Astrocyte (in vitro differentiated cells and primary cell): ENCODE data around the gene MCCD1. TPM values are rescaled to one million over a fixed set of nuclear protein-coding genes. Genes with fewer than 3 reads are reported as not detected.

Experiments
- DNase-seq: peaks from one replicate; pipeline ENCODE4 v3.0.0-alpha.2; 2010; ENCODE audit warnings: low read depth
- FAIRE-seq: peaks from 2 replicates; lab custom pipeline; 2011; peaks lifted over from hg19 to GRCh38; lab: Jason Lieb, UNC
- H2AFZ ChIP-seq: 2 replicates; pipeline ENCODE4 v1.6.0; 2012; ENCODE audit warnings: low read depth, low read length, inconsistent platforms
- H3K27ac ChIP-seq: 2 replicates; pipeline ENCODE4 v1.5.1; 2011; ENCODE audit warnings: low read depth, low read length, inconsistent platforms
- H3K27me3 ChIP-seq: 2 replicates; pipeline ENCODE4 v1.6.0; 2011; ENCODE audit warnings: low read length, inconsistent platforms; ENCODE audit not compliant: insufficient read depth
- H3K36me3 ChIP-seq: 2 replicates; pipeline ENCODE4 v1.5.1; 2011; ENCODE audit warnings: low read length, inconsistent platforms; ENCODE audit not compliant: insufficient read depth
- H3K4me1 ChIP-seq: 2 replicates; pipeline ENCODE4 v1.5.1; 2011; ENCODE audit warnings: low read length, inconsistent platforms; ENCODE audit not compliant: insufficient read depth
- H3K4me2 ChIP-seq: 2 replicates; pipeline ENCODE4 v1.6.0; 2012; ENCODE audit warnings: low read length, inconsistent platforms
- H3K4me3 ChIP-seq: 2 replicates; pipeline ENCODE4 v1.5.1; 2011; ENCODE audit warnings: low read depth, mild to moderate bottlenecking, low read length, inconsistent platforms; ENCODE audit not compliant: insufficient read depth
- H3K79me2 ChIP-seq: 2 replicates; pipeline ENCODE4 v1.6.0; 2012; ENCODE audit warnings: mild to moderate bottlenecking, low read length, inconsistent platforms; ENCODE audit not compliant: insufficient read depth
- H3K9ac ChIP-seq: 2 replicates; pipeline ENCODE4 v1.6.0; 2012; ENCODE audit warnings: mild to moderate bottlenecking, low read length, inconsistent platforms
- H3K9me3 ChIP-seq: 2 replicates; pipeline ENCODE4 v1.5.1; 2012; ENCODE audit warnings: low read depth, mild to moderate bottlenecking, low read length, inconsistent platforms; ENCODE audit not compliant: insufficient read depth
- H4K20me1 ChIP-seq: 2 replicates; pipeline ENCODE4 v1.6.0; 2012; ENCODE audit warnings: low read length, inconsistent platforms; ENCODE audit not compliant: insufficient read depth
- H3K27ac Mint-ChIP-seq: one replicate; pipeline ENCODE4 v1.8.0; 2021; ENCODE audit warnings: mild to moderate bottlenecking, mixed read lengths; ENCODE audit not compliant: unreplicated experiment
- H3K27me3 Mint-ChIP-seq: one replicate; pipeline ENCODE4 v1.8.0; 2021; ENCODE audit warnings: low read depth, mixed read lengths; ENCODE audit not compliant: unreplicated experiment
- H3K36me3 Mint-ChIP-seq: one replicate; pipeline ENCODE4 v1.8.0; 2021; ENCODE audit warnings: low read depth, mixed read lengths; ENCODE audit not compliant: unreplicated experiment
- H3K4me1 Mint-ChIP-seq: one replicate; pipeline ENCODE4 v1.8.0; 2021; ENCODE audit warnings: low read depth, mixed read lengths; ENCODE audit not compliant: unreplicated experiment
- H3K4me3 Mint-ChIP-seq: one replicate; pipeline ENCODE4 v1.8.0; 2021; ENCODE audit warnings: mild to moderate bottlenecking, moderate library complexity, mixed read lengths; ENCODE audit not compliant: unreplicated experiment
- H3K9me3 Mint-ChIP-seq: one replicate; pipeline ENCODE4 v1.8.0; 2021; ENCODE audit warnings: mild to moderate bottlenecking, mixed read lengths; ENCODE audit not compliant: unreplicated experiment
- CTCF ChIP-seq: IDR thresholded peaks from 2 replicates; pipeline ENCODE4 v1.5.1; 2011; ENCODE audit warnings: low read depth, mild to moderate bottlenecking, inconsistent platforms, low read length, moderate library complexity; ENCODE audit not compliant: insufficient read depth
- EZH2 ChIP-seq: IDR thresholded peaks from 2 replicates; pipeline ENCODE4 v1.6.1; 2012; ENCODE audit warnings: mild to moderate bottlenecking, low read length, inconsistent platforms; ENCODE audit not compliant: insufficient read depth
- total RNA-seq: library from RNA; stranded (reverse); gene quantifications from 2 replicates; pipeline ENCODE4 v1.2.1, GENCODE V29; 2021

Gene MCCD1
- total RNA-seq, 1 donor from 2014 or later, result not detected

DNA sequence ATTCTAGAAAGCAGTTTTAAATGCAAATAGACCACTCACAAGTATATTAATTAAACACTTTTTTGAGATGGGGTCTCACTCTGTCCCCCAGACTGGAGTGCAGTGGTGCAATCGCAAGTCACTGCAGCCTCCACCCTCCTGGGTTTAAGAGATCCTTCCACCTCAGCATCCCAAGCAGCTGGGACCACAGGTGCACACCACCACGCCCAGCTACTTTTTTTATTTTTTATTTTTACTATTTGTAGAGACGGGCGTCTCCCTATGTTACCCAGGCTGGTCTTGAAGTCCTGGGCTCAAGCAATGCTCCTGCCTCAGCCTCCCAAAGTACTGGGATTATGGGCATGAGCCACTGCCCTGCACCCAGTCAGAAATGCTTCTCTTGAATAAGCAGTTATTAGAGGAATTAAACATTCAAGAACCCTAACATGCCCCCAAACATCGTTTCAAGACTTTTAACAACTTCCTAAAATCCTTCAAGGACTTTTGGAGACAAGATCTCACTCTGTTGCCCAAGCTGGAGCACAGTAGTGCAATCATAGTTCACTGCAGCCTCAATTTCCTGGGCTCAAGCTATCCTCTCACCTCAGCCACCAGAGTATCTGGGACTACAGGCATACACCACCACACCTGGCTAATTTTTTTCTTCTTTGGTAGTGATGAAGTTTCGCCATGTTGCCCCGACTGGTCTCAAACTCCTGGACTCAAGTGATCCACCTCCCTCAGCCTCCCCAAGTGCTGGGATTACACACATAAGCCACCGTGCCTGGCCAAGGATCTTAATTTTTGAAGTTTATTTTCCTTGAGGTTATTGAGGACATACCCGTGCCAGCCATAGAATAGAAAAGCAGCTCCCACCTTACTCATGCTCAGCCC is 3.2 kb downstream of the MCCD1 start:
- H3K4me2 ChIP-seq, result no peak overlapping the region
- H3K36me3 ChIP-seq, result peaks cover 62% of the 10 kb centered on the region
- peaks cover 88% of the 10 kb centered on the region for H4K20me1 ChIP-seq
- H3K4me3 Mint-ChIP-seq, result no peak overlapping the region
- no peak overlapping the region for H3K9ac ChIP-seq
- H3K9me3 ChIP-seq, result no peaks in the 10 kb centered on the region
- no peak overlapping the region for H3K27ac ChIP-seq
- H3K27me3 Mint-ChIP-seq, result no peaks in the 10 kb centered on the region
- FAIRE-seq (no peak), DNase-seq (no peak)
- H3K79me2 ChIP-seq, result peaks cover 40% of the 10 kb centered on the region
- H3K4me1 Mint-ChIP-seq, result peaks cover 5% of the 10 kb centered on the region
- no peak overlapping the region for H2AFZ ChIP-seq
- TF ChIP-seq EZH2 (no peak), CTCF (no peak)
- H3K4me3 ChIP-seq, result no peak overlapping the region
- no peak overlapping the region for H3K27ac Mint-ChIP-seq
- peaks cover 15% of the 10 kb centered on the region for H3K36me3 Mint-ChIP-seq
- H3K4me1 ChIP-seq, result no peaks in the 10 kb centered on the region
- no peaks in the 10 kb centered on the region for H3K27me3 ChIP-seq
- H3K9me3 Mint-ChIP-seq, result no peaks in the 10 kb centered on the region

DNA sequence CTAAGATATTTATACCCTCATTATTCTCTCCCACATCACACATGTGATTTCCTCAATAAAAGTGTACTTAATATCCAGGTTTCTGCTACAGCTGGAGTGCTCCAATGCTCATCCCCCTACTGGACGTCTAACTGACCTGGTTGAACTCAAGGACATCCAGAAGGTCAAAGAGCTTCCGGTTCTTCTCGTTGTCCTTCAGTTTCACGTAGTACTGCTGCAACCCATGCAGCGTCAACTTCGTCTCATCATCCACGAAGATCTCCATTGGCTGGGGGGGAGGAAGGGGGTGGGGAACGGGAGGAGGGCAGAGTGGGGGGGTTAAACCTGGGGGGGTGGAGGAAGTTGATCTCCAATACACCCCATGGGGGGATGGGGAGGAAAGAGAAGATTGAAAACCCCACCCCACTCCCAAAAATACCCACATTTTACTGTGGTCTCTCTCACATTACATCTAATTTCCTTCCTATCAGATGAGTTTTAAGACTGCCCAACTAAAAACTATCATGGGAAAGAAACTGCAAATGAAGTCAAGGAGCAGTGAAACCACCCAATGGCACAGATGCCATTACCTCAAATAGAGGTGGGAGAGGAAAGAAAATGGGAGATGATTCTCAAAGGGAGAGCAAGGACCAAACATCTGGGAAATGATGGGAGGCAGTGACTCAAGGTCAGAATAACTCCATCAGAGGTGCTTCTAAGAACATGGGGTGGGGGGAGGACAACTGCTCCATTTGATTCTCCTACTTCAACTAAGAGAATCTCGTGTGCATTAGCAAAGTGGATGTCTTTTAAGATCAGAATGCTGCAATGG is 4.1 kb downstream of the MCCD1 start:
- Histone ChIP-seq H3K79me2 (peaks cover 48% of the 10 kb centered on the region), H3K27me3 (no peaks in the 10 kb centered on the region), H3K27ac (no peak overlapping the region), H3K4me1 (no peaks in the 10 kb centered on the region), H3K4me2 (no peak overlapping the region), H3K36me3 (peaks cover 66% of the 10 kb centered on the region), H2AFZ (no peak overlapping the region), H3K9ac (no peak overlapping the region), H3K4me3 (no peak overlapping the region), H4K20me1 (peaks cover 95% of the 10 kb centered on the region), H3K9me3 (no peaks in the 10 kb centered on the region)
- Mint-ChIP-seq H3K27ac (no peak overlapping the region), H3K27me3 (no peaks in the 10 kb centered on the region), H3K36me3 (peaks cover 15% of the 10 kb centered on the region), H3K4me3 (no peak overlapping the region), H3K4me1 (peaks cover 5% of the 10 kb centered on the region), H3K9me3 (no peaks in the 10 kb centered on the region)
- TF ChIP-seq CTCF, result no peak
- no peak for TF ChIP-seq EZH2
- no peak for DNase-seq
- FAIRE-seq, result no peak
